HG03095 (cell line): ENCODE data around the gene OR2T10.
"Not testable (repeated sequence)": the region's sequence is repeated elsewhere in the genome, so short reads cannot be mapped to it uniquely, and the experiment has no call there.

Source experiments
- ATAC-seq: cut with Tn5 transposase; IDR thresholded peaks from one replicate; pipeline ENCODE4 v1.9.1; 2021; ENCODE audit warnings: moderate library complexity; ENCODE audit not compliant: unreplicated experiment

The OR2T10 gene

GRCh38 chr1:248596615-248597014, 885 bp downstream of the OR2T10 start:
- ATAC-seq, result no peak

- no peak for ATAC-seq
Observed at GRCh38 chr1:248593226-248593625, 4.3 kb downstream of the OR2T10 start.

- no peak for ATAC-seq
Observed at GRCh38 chr1:248592655-248593054, 4.8 kb downstream of the OR2T10 start.

DNA sequence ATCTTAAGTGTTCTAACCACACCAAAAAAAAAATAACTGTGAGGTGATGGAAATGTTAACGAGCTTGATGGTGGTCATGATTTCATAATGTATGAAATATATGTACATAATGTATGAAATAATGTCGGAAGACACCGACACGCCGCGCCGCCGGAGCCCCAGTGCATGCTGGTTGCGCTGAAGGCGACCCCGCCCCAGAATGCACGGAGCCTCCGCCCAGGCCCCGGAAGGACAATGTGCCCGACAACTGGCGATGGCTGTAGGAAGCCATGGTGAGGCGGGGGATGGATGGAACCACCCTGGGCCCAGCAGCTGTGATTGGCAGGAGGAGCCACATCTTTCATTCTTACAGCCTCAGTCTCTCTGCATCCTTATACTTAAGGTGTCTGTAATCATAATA, 7.4 kb downstream of the OR2T10 start:
- no peak for ATAC-seq

GRCh38 chr1:248589334-248589733, 8.2 kb downstream of the OR2T10 start:
- no peak for ATAC-seq

GRCh38 chr1:248585266-248585665, 12.2 kb downstream of the OR2T10 start:
- no peak for ATAC-seq

DNA sequence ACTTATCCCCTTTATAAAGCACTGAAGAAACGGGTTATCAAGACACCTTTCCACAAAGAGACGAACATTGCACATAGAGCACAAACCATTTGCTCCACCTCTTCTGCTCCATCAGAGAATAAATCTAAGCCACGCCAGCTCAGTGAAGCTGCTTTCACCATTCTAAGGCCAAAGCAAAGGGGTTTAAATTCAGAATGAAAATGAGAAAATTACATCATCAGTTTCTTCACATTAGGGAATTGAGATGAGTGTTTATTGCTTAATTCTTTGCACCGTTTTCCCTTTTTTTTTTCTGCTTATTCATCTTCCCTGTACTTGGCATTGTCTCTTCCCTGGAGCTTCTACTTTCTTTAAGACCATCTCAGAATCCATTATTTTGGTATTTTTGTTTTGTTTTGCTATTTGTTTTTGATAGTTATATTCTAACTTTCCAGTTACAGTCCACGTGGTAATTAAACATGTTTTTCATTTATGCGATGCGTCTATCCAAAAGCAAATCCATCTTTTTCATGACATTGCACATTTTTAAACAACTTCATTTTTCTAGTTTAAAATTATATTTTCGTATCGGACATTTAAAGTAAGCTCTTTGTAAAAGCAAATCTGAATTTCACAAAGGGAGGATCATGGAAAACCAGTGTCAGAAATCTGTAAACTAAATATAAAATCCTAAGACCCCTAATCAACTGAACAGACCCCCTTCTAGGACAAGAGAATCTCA, 21.1 kb downstream of the OR2T10 start:
- no peak for ATAC-seq

DNA sequence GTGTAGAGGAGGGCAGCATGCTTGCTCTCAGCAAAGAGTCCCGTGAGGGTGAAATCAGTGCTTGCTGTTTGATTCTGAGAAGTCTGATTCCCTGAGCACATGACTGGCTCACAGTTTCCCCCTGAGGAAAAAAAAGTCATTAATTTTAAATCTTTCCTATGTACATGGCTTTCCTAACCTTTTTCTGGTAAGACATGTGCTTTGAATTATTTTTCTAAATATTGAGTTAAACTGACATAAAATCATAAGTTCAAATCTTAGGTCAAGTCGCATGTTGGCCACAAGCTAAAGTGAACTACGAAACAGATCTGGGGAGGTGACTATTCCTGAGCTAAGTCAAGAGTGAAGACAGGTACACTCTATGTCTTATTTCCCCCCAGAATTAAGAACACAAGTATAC, 22.8 kb downstream of the OR2T10 start, which contains the start of gene OR2T34:
TSS of gene OR2T34 (minus strand) at position 101 of the 400 bp plus-strand sequence. CDS start at position 101, 0 bp downstream.
- ATAC-seq, result not testable (repeated sequence)

GRCh38 chr1:248573856-248574255, 23.6 kb downstream of the OR2T10 start:
- not testable (repeated sequence) for ATAC-seq

- not testable (repeated sequence) for ATAC-seq
Observed at GRCh38 chr1:248572049-248572448, 25.5 kb downstream of the OR2T10 start.

- ATAC-seq, result not testable (repeated sequence)
Observed at GRCh38 chr1:248570811-248571210, 26.7 kb downstream of the OR2T10 start.

DNA sequence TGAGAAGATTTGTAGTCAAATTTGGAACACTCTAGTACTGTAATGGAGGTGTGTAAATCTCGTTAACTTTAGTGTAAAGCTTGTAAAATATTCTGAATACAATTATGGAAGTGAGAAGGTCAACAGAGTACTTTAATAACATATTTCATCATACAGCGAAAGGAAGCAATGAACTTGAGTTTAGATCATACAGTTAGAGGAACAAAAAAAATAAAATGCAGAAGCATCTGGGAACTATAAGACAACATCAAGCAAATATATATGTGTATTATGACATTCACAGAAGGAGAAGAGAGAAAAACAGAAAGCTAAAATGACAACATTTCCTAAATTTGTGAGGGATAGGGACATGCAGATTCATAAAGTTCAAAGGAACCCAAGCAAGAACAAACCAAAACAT, 28.5 kb downstream of the OR2T10 start:
- not testable (repeated sequence) for ATAC-seq

DNA sequence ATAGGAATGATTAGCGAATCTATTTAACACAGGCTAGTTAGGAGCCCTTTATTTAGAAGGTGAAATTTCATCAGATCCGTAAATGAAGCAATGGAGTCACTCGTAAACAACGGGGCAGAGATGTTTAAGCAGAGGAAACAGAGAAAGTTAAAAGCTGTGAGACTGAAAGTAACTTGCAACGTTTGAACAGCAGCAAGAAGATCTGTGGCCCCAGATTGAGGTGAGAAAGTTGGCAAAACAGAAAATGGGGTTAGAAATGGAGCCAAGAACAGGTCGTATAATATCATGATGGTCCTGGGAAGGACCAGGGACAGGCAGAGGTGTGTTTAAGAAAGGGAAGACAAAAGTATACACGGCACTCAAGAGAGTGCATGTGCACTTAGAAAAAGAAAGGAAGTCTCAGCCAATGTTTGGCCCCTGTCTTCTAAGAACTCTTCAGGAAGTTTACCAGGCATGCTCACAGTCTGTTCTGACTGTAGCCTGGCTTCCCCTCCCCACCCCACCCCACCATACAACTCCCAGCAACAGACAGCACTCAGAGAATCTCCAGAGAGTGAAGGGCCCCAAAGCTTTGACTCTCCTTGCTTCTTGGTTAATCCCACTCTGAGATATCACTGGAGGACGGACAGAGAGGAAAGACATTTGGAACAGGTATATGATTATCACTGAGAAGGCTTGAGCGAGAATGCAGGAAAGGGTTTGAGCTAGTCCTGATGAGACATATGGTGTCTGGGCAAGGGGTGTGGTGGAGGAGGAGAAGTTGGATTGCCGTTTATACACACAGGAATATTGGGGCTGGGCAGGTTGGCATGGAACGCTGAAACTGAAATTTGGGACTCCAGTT, 31.7 kb downstream of the OR2T10 start:
- peak; percentile 70 for ATAC-seq

DNA sequence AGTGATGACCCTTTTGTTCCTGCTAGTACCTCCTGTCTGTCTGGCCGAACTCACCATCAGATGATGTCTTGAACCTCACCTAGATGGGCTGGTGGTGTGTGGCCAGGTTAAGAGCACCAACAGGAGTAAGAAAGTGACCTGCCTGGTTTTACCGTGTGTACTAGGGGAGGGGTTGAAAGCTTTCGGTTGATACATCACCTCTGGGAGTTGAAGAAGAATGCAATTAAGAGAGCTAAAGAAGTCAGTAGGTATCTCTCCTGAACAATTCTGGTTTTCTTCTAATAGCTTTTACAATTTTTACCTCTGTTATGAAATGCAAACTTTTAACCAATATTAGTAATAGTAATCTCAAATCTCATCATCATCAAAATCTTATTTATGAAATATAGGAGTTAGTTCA, 34.8 kb downstream of the OR2T10 start, which contains the start of gene OR2T29:
TSS of gene OR2T29 (minus strand) at position 101 of the 400 bp plus-strand sequence. CDS start 3,281 bp downstream, outside the sequence.
- ATAC-seq, result not testable (repeated sequence)

DNA sequence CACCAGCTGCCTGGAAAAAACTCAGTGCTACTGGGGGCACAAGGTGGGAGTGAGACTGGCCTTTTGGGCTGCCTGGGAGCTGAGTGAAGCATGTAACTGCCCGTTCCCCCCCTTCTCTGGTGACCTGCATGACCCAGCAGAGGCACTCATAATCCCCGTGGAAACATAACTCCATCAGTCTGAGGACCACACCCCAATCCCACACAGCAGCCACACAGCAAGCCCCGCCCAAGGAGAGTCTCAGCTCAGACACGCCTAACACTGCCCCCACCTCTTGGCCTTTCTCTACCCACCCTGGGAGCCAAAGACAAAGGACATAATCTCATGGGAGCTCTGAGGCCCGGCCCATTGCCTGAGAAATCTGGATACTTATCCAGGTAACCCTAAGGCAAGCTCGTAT, 46.5 kb downstream of the OR2T10 start:
- ATAC-seq, result not testable (repeated sequence)

DNA sequence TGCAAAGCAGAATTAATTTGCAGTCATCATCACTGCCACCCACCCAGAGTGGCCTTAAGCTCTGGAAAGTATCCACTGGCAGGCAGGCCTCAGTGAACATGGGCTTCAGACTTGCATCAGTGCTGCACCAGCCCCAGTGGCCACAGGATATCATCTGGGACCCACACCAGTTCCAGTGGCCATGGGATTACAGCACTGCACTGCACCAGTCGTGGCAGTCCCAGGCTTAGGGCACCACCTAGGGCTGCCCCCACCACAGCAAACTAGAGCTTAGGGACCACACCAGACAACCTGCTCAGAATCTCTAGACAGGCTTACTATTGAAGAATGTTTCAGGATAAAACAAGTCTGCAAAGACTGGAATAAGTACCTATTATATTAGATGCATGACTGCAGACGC, 50.1 kb downstream of the OR2T10 start:
- ATAC-seq, result not testable (repeated sequence)
